Activated naive CD8-positive, alpha-beta T cell treated with anti-CD3 and anti-CD28 coated beads for 36 hours (primary cell): Measurements from ENCODE around the gene WFS1. TPM values are rescaled to one million over a fixed set of nuclear protein-coding genes. Genes with fewer than 3 reads are reported as not detected.

Source experiments
- DNase-seq: peaks from one replicate; pipeline ENCODE4 v3.0.0; 2021
- H3K27ac Mint-ChIP-seq: one replicate; pipeline ENCODE4 v1.8.0; 2022; ENCODE audit warnings: mild to moderate bottlenecking, moderate library complexity, mixed read lengths
- H3K27me3 Mint-ChIP-seq: one replicate; pipeline ENCODE4 v1.8.0; 2022; ENCODE audit warnings: mild to moderate bottlenecking, mixed read lengths
- H3K36me3 Mint-ChIP-seq: one replicate; pipeline ENCODE4 v1.8.0; 2021; ENCODE audit warnings: mild to moderate bottlenecking, mixed read lengths
- H3K4me1 Mint-ChIP-seq: one replicate; pipeline ENCODE4 v1.8.0; 2021; ENCODE audit warnings: mixed read lengths
- H3K4me3 Mint-ChIP-seq: one replicate; pipeline ENCODE4 v1.8.0; 2022; ENCODE audit warnings: mild to moderate bottlenecking, moderate library complexity, mixed read lengths
- H3K9me3 Mint-ChIP-seq: one replicate; pipeline ENCODE4 v1.8.0; 2022; ENCODE audit warnings: mixed read lengths
- total RNA-seq, 2 experiments: library from RNA; stranded (reverse); gene quantifications; one replicate each; pipeline ENCODE4 v1.2.3, GENCODE V29; 2021

WFS1 gene
- total RNA-seq, 2 experiments from 2014 or later, result 2.1 to 2.2 TPM

- H3K27ac Mint-ChIP-seq, result no peak overlapping the region
- peaks cover 4% of the 10 kb centered on the region for H3K27me3 Mint-ChIP-seq
- no peaks in the 10 kb centered on the region for H3K9me3 Mint-ChIP-seq
- DNase-seq, result no peak
- H3K4me1 Mint-ChIP-seq, result no peaks in the 10 kb centered on the region
- no peak overlapping the region for H3K4me3 Mint-ChIP-seq
- no peaks in the 10 kb centered on the region for H3K36me3 Mint-ChIP-seq
These were observed 38.6 kb upstream of the WFS1 start for GRCh38 chr4:6230827-6231662.

GRCh38 chr4:6231663-6232165 lies 37.9 kb upstream of the WFS1 start:
- H3K9me3 Mint-ChIP-seq, result no peaks in the 10 kb centered on the region
- no peak overlapping the region for H3K27ac Mint-ChIP-seq
- H3K27me3 Mint-ChIP-seq, result peaks cover 4% of the 10 kb centered on the region
- no peaks in the 10 kb centered on the region for H3K4me1 Mint-ChIP-seq
- no peaks in the 10 kb centered on the region for H3K36me3 Mint-ChIP-seq
- no peak overlapping the region for H3K4me3 Mint-ChIP-seq
- no peak for DNase-seq

- H3K4me1 Mint-ChIP-seq, result no peaks in the 10 kb centered on the region
- peaks cover 4% of the 10 kb centered on the region for H3K27me3 Mint-ChIP-seq
- H3K4me3 Mint-ChIP-seq, result no peak overlapping the region
- no peaks in the 10 kb centered on the region for H3K36me3 Mint-ChIP-seq
- DNase-seq, result no peak
- no peak overlapping the region for H3K27ac Mint-ChIP-seq
- no peaks in the 10 kb centered on the region for H3K9me3 Mint-ChIP-seq
These were observed 36.5 kb upstream of the WFS1 start for GRCh38 chr4:6232836-6233785.

GRCh38 chr4:6233929-6234328 lies 35.7 kb upstream of the WFS1 start:
- H3K27ac Mint-ChIP-seq, result no peak overlapping the region
- H3K36me3 Mint-ChIP-seq, result no peaks in the 10 kb centered on the region
- H3K27me3 Mint-ChIP-seq, result peaks cover 3% of the 10 kb centered on the region
- H3K4me1 Mint-ChIP-seq, result no peaks in the 10 kb centered on the region
- no peak for DNase-seq
- H3K4me3 Mint-ChIP-seq, result no peak overlapping the region
- H3K9me3 Mint-ChIP-seq, result no peaks in the 10 kb centered on the region

GRCh38 chr4:6235012-6235411 lies 34.6 kb upstream of the WFS1 start:
- H3K4me1 Mint-ChIP-seq, result no peaks in the 10 kb centered on the region
- DNase-seq, result no peak
- H3K27ac Mint-ChIP-seq, result no peak overlapping the region
- no peaks in the 10 kb centered on the region for H3K27me3 Mint-ChIP-seq
- H3K9me3 Mint-ChIP-seq, result no peaks in the 10 kb centered on the region
- no peaks in the 10 kb centered on the region for H3K36me3 Mint-ChIP-seq
- H3K4me3 Mint-ChIP-seq, result no peak overlapping the region

GRCh38 chr4:6235901-6236640 lies 33.6 kb upstream of the WFS1 start:
- no peak for DNase-seq
- no peaks in the 10 kb centered on the region for H3K4me1 Mint-ChIP-seq

GRCh38 chr4:6236816-6237390 lies 32.7 kb upstream of the WFS1 start:
- no peak overlapping the region for H3K27ac Mint-ChIP-seq
- H3K27me3 Mint-ChIP-seq, result peaks cover 3% of the 10 kb centered on the region
- H3K4me3 Mint-ChIP-seq, result no peak overlapping the region
- no peaks in the 10 kb centered on the region for H3K36me3 Mint-ChIP-seq
- no peak for DNase-seq
- no peaks in the 10 kb centered on the region for H3K9me3 Mint-ChIP-seq
- no peaks in the 10 kb centered on the region for H3K4me1 Mint-ChIP-seq

More at GRCh38 chr4:6235901-6236640, 33.6 kb upstream of the WFS1 start:
- Mint-ChIP-seq H3K36me3 (no peaks in the 10 kb centered on the region), H3K9me3 (no peaks in the 10 kb centered on the region), H3K4me3 (no peak overlapping the region), H3K27me3 (no peaks in the 10 kb centered on the region), H3K27ac (no peak overlapping the region)

GRCh38 chr4:6239486-6239885 lies 30.2 kb upstream of the WFS1 start:
- Mint-ChIP-seq H3K4me3 (no peak overlapping the region), H3K27ac (no peak overlapping the region), H3K4me1 (no peaks in the 10 kb centered on the region), H3K9me3 (no peaks in the 10 kb centered on the region), H3K27me3 (peaks cover 18% of the 10 kb centered on the region), H3K36me3 (no peaks in the 10 kb centered on the region)
- DNase-seq, result no peak

- no peak overlapping the region for H3K4me3 Mint-ChIP-seq
- H3K36me3 Mint-ChIP-seq, result no peaks in the 10 kb centered on the region
- no peaks in the 10 kb centered on the region for H3K4me1 Mint-ChIP-seq
- no peak for DNase-seq
- H3K27ac Mint-ChIP-seq, result no peak overlapping the region
- H3K27me3 Mint-ChIP-seq, result peaks cover 23% of the 10 kb centered on the region
- peaks cover 5% of the 10 kb centered on the region for H3K9me3 Mint-ChIP-seq
These were observed 29.7 kb upstream of the WFS1 start for GRCh38 chr4:6239968-6240367.

- H3K27me3 Mint-ChIP-seq, result peaks cover 28% of the 10 kb centered on the region
- H3K27ac Mint-ChIP-seq, result no peak overlapping the region
- no peaks in the 10 kb centered on the region for H3K4me1 Mint-ChIP-seq
- no peaks in the 10 kb centered on the region for H3K36me3 Mint-ChIP-seq
- no peak for DNase-seq
- peaks cover 5% of the 10 kb centered on the region for H3K9me3 Mint-ChIP-seq
- no peak overlapping the region for H3K4me3 Mint-ChIP-seq
These were observed 28.4 kb upstream of the WFS1 start for GRCh38 chr4:6241062-6241845.

- DNase-seq, result no peak
- Mint-ChIP-seq H3K4me3 (no peak overlapping the region), H3K9me3 (peaks cover 5% of the 10 kb centered on the region), H3K27ac (no peak overlapping the region), H3K36me3 (no peaks in the 10 kb centered on the region), H3K27me3 (peaks cover 37% of the 10 kb centered on the region), H3K4me1 (no peaks in the 10 kb centered on the region)
These were observed 27.2 kb upstream of the WFS1 start for GRCh38 chr4:6242271-6243029.

GRCh38 chr4:6245246-6246169 lies 24.1 kb upstream of the WFS1 start:
- Mint-ChIP-seq H3K4me3 (no peak overlapping the region), H3K27me3 (peaks cover 56% of the 10 kb centered on the region), H3K4me1 (peaks cover 2% of the 10 kb centered on the region), H3K27ac (no peak overlapping the region), H3K36me3 (no peaks in the 10 kb centered on the region), H3K9me3 (peaks cover 5% of the 10 kb centered on the region)
- no peak for DNase-seq
